Left ventricle myocardium superior (tissue), 1 donor: Measurements from ENCODE around the gene EEA1. TPM values are rescaled to one million over a fixed set of nuclear protein-coding genes. Genes with fewer than 3 reads are reported as not detected.
"Not testable (repeated sequence)": the region's sequence is repeated elsewhere in the genome, so short reads cannot be mapped to it uniquely, and the experiment has no call there.

Experiments
- ATAC-seq: fragments of 200-7000 bp; cut with Tn5 transposase; one replicate; pipeline ENCODE4 v1.9.1; 2020; ENCODE audit warnings: mild to moderate bottlenecking, moderate library complexity
- DNase-seq: peaks from one replicate; pipeline ENCODE4 v3.0.0-alpha.2; 2020
- intact Hi-C: fragments of 100-400 bp; cut with micrococcal nuclease; formaldehyde crosslinking; loops from one replicate; pipeline ENCODE4 v1.11.0; 2022
- total RNA-seq: library from RNA; stranded (reverse); fragmentation: NEBNext Ultra II Directional; extraction: Animal tissue kit (Norgen Biotek cat#: 25700); gene quantifications from one replicate; pipeline ENCODE4 v1.2.1, GENCODE V29; 2021
- donor health status: DM: no; HTN: yes; CAD: no; lungs with severe emphysema.

Gene EEA1
- total RNA-seq, 1 donor from 2014 or later: 22.1 TPM

DNA sequence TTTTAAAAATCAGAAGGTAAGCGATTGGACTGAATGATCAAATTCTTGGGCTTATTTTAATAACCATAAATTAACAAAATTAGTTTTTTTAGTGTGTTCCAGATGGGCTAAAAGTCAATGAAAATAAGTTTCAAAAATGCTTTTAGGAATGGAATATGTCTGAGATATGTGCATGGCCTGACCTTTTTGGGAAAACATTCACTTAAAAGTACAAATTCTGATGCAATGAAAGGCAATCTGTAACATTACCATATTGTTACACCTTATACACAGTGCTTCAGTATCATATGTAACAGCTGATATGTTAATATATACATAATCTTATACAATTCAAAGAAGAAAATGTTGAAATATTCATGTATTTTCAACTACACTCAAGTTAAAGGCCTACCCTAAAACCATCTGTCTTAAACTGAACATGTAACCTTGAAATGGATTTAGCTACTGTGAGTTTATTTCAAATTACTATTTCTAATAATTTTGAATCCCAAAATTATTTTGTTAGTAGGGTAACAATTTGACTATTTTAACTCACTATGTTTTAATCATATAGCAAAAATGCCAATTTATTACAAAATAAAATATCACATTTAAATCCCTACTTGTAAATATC, 84.8 kb downstream of the EEA1 start:
- DNase-seq: no peak
- no peak for ATAC-seq
- intact Hi-C loops: no loop called here

DNA sequence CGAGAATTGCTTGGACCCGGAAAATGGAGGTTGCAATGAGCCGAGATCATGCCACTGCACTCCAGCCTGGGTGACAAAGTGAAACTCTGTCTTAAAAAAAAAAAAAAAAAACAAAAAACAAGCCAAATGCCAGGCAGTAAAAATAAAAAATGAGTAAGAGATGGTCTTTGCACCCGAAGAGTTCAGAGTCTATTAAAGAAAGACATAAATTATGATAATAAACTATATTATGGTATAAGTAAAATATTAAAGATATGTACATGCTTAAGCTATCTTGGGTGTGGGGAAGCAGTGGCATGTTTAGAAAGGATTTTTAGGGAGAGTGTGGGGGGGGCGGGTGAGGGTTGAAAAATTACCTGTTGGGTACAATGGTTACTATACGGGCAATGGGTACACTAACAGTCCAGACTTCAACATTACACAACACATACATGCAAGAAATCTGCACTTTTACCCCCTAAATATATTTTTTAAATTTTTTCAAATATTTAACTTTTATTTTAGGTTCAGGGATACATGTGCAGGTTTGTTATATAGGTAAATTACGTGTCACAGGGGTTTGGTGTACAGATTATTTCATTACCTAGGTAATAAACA, 99.3 kb downstream of the EEA1 start:
- no peak for ATAC-seq
- no peak for DNase-seq
- intact Hi-C loops: no loop called here

DNA sequence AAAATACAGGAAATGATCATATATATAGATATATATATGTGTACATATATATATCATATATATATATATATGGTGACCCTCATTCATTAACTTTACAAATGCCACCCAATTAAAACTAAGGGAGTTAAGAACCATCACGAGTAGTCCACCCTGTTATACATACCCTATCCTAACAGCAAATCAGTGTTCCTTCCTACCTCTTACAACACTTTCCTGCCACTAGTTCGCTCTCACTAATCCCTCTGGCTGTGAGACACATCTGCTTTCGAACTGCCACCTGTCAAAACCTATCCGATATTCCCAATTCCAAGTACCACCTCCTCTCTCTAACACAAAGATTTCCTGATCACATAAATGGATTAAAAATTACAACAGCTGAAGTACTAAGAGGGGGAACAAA, 100.5 kb downstream of the EEA1 start:
- ATAC-seq: no peak
- no peak for DNase-seq
- intact Hi-C loops: no loop called here

DNA sequence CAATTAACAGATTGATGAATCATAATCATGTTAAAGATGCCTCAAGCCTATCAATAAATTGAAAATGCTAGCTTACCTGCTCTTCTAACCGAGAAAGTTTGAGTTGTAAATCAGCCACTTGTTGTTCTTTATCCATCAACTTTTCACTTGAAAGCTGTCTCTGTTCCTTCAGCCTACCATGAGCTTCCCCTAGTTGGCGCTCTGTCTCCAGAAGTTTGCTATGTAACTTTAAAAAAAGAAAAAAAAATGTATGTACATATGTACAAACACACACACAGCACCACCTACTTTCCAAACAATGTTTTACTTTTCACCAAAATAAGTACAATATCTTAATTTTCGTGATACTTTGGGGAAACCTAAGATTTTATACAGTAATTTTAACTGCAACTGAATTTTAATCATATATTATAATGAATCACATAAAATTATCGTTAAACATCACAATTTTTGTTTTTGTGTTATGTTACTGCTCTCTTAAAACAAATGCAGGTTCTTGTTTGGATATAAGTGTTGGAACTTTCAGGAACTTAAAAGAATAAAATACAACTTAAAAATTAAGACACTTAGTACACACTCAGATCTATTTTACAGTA, 101.2 kb downstream of the EEA1 start:
- intact Hi-C loops: no loop called here

DNA sequence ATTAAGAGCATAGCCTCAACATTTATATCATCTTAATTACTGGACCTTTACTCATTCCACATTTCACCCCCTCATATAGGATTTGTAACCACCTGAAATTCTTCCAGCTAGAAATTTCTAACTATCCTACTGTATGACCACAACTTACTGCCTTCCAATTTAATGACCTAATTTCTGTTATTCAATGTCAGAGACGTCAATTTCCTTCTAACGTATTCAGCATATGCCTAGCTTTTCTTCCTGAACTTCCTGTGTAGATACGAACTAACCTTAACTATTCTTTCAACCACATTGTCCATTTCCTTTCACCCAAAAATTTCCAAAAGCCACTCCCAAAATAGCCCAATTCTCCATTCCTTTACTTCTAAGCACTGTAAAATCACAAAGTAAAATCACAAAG, 108.0 kb downstream of the EEA1 start:
- DNase-seq (no peak), ATAC-seq (no peak)
- intact Hi-C loops: no loop called here

More for the DNA sequence above, 101.2 kb downstream of the EEA1 start:
- DNase-seq (no peak), ATAC-seq (no peak)

DNA sequence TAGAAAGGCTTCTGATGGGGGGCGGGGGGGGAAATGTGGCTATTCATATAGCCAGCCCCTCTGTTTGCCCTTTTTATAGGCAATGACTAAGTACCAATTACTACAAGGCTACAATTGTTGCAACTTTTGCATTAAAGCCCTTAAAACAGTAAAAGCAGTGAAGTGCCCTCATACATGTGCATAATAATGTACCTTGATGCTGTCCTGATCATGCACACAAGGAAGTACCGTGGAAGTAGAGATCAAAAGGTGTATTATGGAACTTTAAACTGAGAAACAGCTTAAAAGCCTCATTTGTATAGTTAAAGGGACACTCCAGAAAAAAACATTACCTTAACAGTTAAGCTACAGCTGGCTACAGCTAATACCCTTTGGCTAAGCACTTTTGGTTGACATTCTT, 114.5 kb downstream of the EEA1 start:
- no peak for ATAC-seq
- DNase-seq: no peak
- intact Hi-C loops: no loop called here

DNA sequence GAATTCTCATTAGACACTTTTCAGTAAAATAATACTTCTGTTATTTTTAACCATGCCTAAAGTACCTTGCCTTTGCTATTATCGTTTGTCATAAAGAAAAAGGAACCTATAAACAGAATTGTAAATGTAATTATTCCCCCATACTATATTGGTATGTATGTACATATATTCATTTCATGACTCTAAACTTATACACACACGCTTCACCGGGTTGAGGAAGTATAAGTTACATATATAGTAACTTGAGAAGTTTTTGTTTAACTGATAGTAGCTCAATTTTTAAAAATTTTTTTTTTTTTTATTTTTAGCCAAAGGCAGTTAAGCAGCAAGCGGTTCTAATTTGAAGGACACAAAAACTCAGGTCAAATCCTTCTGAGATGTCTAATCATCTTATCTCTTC, 118.7 kb downstream of the EEA1 start:
- ATAC-seq (no peak), DNase-seq (no peak)
- intact Hi-C loops: no loop called here

DNA sequence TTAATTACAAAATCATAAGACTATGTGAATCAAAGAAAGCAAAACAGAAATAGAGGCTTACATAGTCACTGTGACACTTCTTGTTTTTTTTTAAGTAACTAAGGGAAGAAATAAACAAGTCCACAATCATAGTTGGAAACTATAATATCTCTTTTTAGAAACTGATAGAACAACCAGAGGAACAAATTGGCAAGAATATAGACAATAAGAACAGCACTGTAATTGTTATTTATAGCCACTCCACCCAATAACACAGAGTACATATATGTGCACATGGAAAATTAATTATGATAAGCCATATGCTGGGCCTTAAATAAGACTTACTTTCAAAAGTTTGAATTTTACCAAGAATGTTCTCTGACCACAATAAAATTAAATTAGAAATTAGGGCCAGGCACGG, 125.2 kb downstream of the EEA1 start:
- DNase-seq (no peak), ATAC-seq (peak; percentile 75)
- intact Hi-C loops: no loop called here

DNA sequence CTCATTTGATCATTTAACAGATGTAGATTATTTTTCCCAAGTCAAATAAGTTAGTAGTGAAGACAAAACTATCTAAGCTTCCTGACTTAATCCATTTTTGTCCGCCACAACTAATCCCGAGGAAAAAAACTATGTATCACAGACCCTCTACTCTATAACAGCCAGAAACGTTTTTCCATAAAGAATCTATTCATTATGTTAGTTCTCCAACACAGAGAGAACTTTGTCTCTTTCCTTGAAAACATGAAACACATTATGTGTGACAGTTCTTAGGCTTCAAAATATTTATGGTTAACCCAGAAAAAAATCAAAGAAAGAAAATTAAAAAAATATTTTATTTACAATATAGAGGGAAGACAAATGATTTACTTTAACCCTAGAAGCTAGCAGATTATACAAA, 126.2 kb downstream of the EEA1 start:
- ATAC-seq (no peak), DNase-seq (no peak)
- intact Hi-C loops: no loop called here

DNA sequence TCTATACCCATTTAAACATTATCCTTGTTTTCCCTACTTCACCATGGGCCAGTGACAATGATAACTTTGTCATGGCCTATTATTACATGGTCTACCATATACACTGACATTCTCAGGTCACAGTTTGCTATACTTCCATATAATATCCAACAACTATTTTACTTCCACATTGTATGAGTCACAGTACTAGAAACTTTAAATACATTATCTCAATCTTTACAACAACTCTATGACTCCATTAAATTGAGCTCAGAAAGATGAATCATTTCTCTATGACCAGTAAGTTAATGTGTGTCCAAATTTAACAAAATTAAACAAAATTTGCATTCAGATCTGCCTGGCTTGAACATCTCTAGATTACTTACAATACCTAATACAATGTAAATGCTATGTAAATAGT, 132.4 kb downstream of the EEA1 start:
- intact Hi-C loops: no loop called here
- ATAC-seq (no peak), DNase-seq (no peak)

DNA sequence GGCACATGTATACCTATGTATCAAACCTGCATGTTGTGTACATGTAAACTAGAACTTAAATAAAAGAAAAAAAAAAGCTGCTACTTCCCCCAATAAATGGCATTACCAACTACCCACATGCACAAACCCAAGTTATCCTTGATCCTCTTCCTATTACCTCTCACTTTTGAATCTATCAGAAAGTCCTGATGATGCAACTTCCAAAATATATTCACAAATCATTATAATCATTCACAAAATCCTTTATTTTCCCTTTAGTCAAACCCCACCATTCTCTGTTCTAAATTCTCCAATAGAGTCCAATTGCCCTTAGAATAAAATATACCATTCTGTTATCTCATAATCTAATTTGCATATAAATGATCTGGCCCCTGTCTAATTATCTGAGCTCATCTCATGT, 134.3 kb downstream of the EEA1 start:
- DNase-seq (no peak), ATAC-seq (no peak)
- intact Hi-C loops: no loop called here

DNA sequence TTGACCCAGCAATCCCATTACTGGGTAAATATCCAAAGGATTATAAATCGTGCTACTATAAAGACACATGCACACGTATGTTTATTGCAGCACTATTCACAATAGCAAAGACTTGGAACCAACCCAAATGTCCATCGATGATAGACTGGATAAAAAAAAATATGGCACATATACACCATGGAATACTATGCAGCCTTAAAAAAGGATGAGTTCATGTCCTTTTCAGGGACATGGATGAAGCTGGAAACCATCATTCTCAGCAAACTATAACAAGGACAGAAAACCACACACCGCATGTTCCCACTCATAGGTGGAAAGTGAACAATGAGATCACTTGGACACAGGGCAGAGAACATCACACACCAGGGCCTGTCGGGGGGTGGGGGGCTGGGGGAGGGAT, 134.7 kb downstream of the EEA1 start:
- ATAC-seq, intact Hi-C loops, DNase-seq: not testable (repeated sequence)

DNA sequence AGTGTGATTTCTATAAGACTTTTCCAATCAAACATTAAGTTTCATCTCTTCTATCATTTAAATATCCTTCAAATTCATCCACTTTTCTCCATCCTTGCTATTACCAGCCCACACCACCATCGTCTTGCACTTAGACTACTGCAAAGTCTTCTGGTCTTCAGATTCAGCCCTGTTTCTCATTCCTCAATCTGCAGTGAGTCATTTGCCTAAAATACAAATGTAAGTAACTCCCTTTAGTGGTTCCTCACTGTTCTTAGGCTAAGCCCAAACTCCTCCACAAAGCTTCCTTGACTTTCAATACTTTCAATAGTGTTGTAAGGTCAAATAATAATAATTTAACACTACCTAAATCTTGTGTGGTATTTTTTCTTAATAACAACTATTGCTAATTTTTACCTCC, 143.1 kb downstream of the EEA1 start:
- intact Hi-C loops: no loop called here
- DNase-seq: no peak
- peak; percentile 58 for ATAC-seq

DNA sequence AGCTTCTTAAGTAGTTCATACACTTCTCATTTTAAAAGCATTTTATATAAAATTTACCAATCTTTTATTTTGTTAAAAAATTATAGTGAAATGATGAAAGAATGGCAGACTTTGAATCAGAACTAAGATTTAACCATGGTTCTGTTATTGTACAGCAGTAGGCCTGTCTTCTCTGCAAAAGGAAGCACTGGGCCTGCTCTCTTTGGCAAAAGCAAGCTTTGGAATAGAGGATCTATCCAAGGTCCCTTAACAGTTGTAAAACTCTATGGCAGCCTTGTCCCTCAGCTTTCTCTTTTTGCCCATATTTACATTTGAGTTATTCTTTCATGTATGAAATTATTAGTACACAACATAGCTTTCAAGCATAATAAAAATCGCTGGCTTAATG, 143.5 kb downstream of the EEA1 start:
- DNase-seq (no peak), ATAC-seq (peak; percentile 37)
- intact Hi-C loops: no loop called here

DNA sequence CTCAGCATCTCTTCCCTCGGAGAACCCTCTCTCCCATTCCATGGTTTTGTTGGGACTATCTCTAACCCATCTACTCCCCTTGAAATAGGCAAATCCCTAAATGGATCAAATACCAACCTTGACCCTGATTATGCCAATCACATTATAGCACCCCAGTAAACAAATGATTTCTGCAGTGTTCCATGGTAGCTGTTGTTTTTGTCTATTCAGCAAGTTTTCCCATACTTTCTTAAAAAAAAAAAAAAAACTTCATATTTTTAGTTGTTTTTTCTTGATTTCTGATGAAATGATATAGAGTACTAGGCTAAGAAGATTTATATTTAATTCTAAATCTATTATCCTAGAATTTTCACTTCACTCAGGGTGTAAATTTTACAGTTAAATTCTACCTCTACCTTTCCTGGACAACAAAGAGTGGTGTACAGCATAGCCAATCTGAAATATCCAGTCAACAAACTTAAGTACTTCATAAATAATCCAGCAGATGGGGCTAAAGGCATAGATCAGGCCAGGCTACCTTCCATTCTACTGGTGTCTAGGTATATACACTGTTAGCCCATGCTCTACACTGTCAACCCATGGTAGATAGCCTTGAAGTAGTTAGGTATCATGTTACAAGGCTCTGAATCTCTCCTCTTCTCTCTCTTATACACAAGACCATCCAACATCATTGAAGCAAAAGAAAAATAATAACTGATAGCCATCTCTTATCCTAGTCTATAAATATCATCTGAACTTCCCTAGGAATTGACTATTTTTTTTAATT, 144.1 kb downstream of the EEA1 start:
- peak; percentile 94 for ATAC-seq
- intact Hi-C loops: no loop called here
- DNase-seq: no peak

DNA sequence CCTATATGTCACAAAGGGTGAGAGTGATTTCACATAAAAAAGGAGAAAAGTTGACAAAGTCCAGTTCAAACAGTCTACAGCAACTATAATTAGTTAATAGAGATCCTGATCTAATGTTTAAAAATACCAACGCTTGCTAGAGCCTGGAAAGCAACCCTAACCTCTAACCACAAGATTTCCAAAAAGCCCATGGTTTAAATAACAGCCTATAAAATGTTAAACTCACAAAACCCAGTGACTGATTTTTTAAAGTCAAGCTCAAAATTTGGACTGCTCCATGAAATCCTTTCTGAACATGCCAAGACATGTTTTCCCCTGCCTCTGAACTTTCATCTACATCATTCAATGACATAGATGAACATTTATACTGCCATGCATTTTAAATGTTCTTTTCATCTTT, 144.7 kb downstream of the EEA1 start:
- ATAC-seq (no peak), DNase-seq (no peak)
- intact Hi-C loops: no loop called here

DNA sequence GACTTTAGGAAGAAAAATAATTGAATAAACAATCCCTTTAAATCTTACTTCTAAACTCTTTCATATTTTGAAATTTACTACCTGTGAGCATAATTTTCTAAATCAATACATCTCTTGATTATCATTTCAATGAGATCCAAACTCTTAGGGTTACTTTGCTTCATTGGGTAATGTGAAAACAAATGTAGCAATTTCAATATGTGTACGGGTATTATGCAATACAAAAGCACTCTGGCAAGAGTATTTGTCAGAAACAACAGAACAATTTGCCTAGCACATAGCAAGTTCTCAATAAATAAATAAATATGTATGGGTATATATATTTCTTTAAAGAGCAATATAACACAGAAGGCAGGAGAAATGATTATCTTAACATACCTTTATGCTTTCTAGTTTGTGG, 149.2 kb downstream of the EEA1 start:
- intact Hi-C loops: no loop called here
- DNase-seq: no peak
- no peak for ATAC-seq

DNA sequence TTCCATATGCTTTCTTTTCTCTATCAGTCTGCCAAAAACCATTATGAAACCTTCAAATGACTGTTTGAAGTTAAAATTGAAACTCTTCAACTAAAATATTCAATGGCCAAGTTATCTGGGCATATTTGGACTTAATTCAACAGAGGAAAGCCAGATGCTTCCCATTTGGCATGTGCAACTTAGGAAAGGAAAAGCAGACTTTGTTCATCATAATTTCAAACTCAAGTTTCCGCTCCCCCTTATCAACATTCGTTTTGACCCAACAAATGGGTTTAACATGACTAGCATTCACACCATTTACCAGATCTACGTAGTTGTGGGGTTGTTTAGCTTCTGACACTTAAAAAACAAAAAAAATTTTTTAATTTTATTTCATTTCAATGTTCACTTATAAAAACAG, 150.6 kb downstream of the EEA1 start:
- intact Hi-C loops: no loop called here
- ATAC-seq (no peak), DNase-seq (no peak)

DNA sequence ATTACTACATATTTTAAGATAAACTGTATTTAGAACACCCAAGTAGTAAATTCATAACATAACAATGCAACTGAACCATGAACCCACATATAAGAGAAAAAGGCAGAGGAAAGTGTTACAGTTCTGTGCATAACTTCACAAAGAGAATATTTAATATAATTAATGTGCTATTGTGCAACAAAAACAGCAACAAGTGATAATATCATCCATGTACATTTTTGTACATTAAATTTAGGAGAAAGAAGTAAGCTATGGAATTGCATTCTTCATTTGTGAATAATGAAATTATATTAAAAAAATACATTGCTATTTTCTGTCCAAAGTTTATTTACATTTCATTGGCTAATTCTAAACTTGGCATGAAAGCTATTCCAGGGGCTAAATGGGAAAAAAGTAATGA, 153.7 kb downstream of the EEA1 start:
- intact Hi-C loops: no loop called here
- ATAC-seq: no peak

DNA sequence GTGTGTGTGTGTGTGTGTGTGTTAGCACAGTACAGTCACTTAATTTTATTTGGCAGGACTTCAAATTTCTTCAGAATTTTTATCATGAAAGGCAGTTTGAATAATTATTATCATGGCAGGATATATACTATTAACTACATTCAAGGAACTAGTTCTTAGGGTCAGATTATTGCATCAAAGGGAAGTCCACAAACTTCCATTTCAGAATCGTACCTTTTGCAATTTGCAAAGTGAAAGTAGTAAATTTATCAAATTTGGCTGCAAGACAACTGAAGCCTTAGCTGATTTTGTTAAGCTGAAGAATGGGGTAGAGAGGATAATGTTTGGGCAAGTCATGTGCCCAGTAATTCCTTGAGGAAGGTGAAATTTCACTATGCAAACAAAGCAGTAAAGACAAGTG, 158.1 kb downstream of the EEA1 start:
- DNase-seq (no peak), ATAC-seq (no peak)
- intact Hi-C loops: no loop called here

More for the DNA sequence above, 153.7 kb downstream of the EEA1 start:
- DNase-seq: no peak
